HepG2 (cell line): ENCODE results near the gene CHST12. TPM values are rescaled to one million over a fixed set of nuclear protein-coding genes. Genes with fewer than 3 reads are reported as not detected.
A peak's percentile ranks its signal among the peaks of the same experiment; 100 is the strongest.

ENCODE experiments used
- ARHGAP35 ChIP-seq: sonication (generic); formaldehyde crosslinking; IDR thresholded peaks from 2 replicates; pipeline ENCODE4 v1.9.0; 2022; ENCODE audit warnings: mild to moderate bottlenecking, inconsistent platforms, moderate library complexity, missing genetic modification reagents, borderline replicate concordance
- ATF1 ChIP-seq: IDR thresholded peaks from 2 replicates; pipeline ENCODE4 v1.6.1; 2016; ENCODE audit warnings: mild to moderate bottlenecking, control low read depth
- JARID2 ChIP-seq: sonication (generic); formaldehyde crosslinking; IDR thresholded peaks from 2 replicates; pipeline ENCODE4 v1.8.1; 2023; ENCODE audit warnings: missing genetic modification reagents, inconsistent platforms; ENCODE audit not compliant: insufficient replicate concordance
- MIER3 ChIP-seq: IDR thresholded peaks from 2 replicates; pipeline ENCODE4 v1.6.1; 2016; ENCODE audit warnings: missing compliant biosample characterization, borderline replicate concordance
- TAF15 ChIP-seq: fragments of 200-400 bp; formaldehyde crosslinking; IDR thresholded peaks from one replicate; pipeline ENCODE4 v1.6.1; 2018; ENCODE audit warnings: mild to moderate bottlenecking, low read depth, low read length; ENCODE audit not compliant: poor library complexity, severe bottlenecking
- TEAD3 ChIP-seq: optimal IDR thresholded peaks from 2 replicates; pipeline ENCODE3; 2016; ENCODE audit warnings: borderline replicate concordance
- ZNF530 ChIP-seq: sonication (generic); formaldehyde crosslinking; IDR thresholded peaks from 2 replicates; pipeline ENCODE4 v1.5.0; 2020; ENCODE audit warnings: low read depth, mild to moderate bottlenecking, missing genetic modification reagents
- ZNF569 ChIP-seq: sonication (generic); formaldehyde crosslinking; IDR thresholded peaks from 2 replicates; pipeline ENCODE4 v1.5.0; 2020; ENCODE audit warnings: mild to moderate bottlenecking, missing genetic modification reagents, moderate library complexity, borderline replicate concordance
- ZNF891 ChIP-seq: sonication (generic); formaldehyde crosslinking; IDR thresholded peaks from 2 replicates; pipeline ENCODE4 v1.5.0; 2020; ENCODE audit warnings: mild to moderate bottlenecking, missing genetic modification reagents
- ZSCAN9 ChIP-seq: IDR thresholded peaks from 2 replicates; pipeline ENCODE4 v1.6.1; 2016; ENCODE audit warnings: borderline replicate concordance
- polyA plus RNA-seq, 8 experiments: library from polyadenylated mRNA; depleted of rRNA in 3 of 8; stranded (reverse) in 7 of 8; unstranded in 1 of 8; fragments of >200 nt; fragmentation: Illumina TruSeq in 4 of 8; extraction: Trizol in 4 of 8; gene quantifications; 2 replicates each; pipeline versions ENCODE4 v1.2.1 to v1.2.3, GENCODE V29; 2011 to 2016; ENCODE audit warnings: low read depth in 4 of 8, missing spikeins in 1 of 8, mixed read lengths in 1 of 8; ENCODE audit not compliant: insufficient read depth in 1 of 8
- total RNA-seq, 5 experiments: library from RNA; depleted of rRNA; stranded (reverse); fragments of >200 nt; fragmentation: Illumina TruSeq; extraction: Trizol; gene quantifications; 2 replicates each; pipeline ENCODE4 v1.2.3, GENCODE V29; 2016; ENCODE audit warnings: low read depth in 1 of 5
- TF ChIP-seq, protein P1 (sequence below): sonication (generic); formaldehyde crosslinking; IDR thresholded peaks from 2 replicates; pipeline ENCODE4 v1.5.1; 2020; ENCODE audit warnings: missing genetic modification reagents, mild to moderate bottlenecking, borderline replicate concordance
- TF ChIP-seq, protein P2 (sequence below): sonication (generic); formaldehyde crosslinking; IDR thresholded peaks from 2 replicates; pipeline ENCODE4 v1.4.0; 2020; ENCODE audit warnings: missing genetic modification reagents
- TF ChIP-seq, protein P3 (sequence below): sonication (generic); formaldehyde crosslinking; IDR thresholded peaks from 2 replicates; pipeline ENCODE4 v1.5.0; 2020; ENCODE audit warnings: mild to moderate bottlenecking, missing genetic modification reagents, borderline replicate concordance
- TF ChIP-seq, protein P4 (sequence below): sonication (generic); formaldehyde crosslinking; IDR thresholded peaks from 2 replicates; pipeline ENCODE4 v1.5.0; 2020; ENCODE audit warnings: missing genetic modification reagents
- TF ChIP-seq, protein P5 (sequence below): IDR thresholded peaks from 2 replicates; pipeline ENCODE4 v1.6.1; 2016; ENCODE audit warnings: missing genetic modification reagents, missing compliant biosample characterization

Gene CHST12
- total and polyA plus RNA-seq, 2 of the 13 experiments (the other 11 are each of a cell fraction or from before 2014, with no cell fraction given): 6.4 to 15.8 TPM

DNA sequence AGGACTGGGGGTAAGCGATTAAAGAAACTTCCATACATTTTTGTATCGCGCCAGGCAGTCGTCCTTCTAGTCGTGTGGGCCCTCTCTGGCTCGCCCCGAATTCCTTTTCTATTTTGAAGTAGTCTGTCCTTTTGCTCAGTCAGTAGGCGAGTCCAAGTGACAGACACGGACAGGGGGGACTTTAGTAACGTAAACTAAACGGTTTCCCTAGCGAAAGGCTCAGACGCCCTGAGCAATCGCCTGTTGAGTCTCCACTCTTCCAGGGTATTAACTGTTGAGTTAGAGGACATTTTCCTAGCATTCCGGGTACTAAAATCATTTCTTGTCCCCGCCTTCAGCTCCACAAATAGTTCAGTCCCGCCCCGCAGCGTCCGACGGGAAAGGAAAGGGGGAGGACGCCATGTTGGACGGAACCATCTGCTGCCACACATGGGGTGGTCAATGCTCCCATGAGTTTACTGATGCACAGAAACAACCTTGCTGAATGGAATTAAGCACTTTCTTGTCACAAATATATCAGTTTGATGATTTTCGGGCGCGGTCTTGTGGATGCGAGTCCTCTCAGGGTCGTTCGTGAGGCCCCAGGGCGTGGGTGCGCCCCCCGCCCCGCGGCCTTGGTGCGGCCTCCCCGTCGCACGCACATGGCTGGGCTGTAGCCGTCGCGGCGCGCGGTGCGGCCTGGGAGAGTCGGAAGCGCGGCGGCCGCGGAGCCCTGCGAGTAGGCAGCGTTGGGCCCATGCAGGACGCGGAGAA, 49.0 kb upstream of the CHST12 start, which contains the start of gene EIF3B (continued):
- TF ChIP-seq, protein P1, sequence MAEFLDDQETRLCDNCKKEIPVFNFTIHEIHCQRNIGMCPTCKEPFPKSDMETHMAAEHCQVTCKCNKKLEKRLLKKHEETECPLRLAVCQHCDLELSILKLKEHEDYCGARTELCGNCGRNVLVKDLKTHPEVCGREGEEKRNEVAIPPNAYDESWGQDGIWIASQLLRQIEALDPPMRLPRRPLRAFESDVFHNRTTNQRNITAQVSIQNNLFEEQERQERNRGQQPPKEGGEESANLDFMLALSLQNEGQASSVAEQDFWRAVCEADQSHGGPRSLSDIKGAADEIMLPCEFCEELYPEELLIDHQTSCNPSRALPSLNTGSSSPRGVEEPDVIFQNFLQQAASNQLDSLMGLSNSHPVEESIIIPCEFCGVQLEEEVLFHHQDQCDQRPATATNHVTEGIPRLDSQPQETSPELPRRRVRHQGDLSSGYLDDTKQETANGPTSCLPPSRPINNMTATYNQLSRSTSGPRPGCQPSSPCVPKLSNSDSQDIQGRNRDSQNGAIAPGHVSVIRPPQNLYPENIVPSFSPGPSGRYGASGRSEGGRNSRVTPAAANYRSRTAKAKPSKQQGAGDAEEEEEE (CRISPR knock-in tag): no peak
- peak; percentile 84; the same call in 1 of the 2 replicates for TF ChIP-seq ZNF569 (CRISPR knock-in tag)
- TF ChIP-seq ZNF891 (CRISPR knock-in tag): no peak
- TF ChIP-seq, protein P2, sequence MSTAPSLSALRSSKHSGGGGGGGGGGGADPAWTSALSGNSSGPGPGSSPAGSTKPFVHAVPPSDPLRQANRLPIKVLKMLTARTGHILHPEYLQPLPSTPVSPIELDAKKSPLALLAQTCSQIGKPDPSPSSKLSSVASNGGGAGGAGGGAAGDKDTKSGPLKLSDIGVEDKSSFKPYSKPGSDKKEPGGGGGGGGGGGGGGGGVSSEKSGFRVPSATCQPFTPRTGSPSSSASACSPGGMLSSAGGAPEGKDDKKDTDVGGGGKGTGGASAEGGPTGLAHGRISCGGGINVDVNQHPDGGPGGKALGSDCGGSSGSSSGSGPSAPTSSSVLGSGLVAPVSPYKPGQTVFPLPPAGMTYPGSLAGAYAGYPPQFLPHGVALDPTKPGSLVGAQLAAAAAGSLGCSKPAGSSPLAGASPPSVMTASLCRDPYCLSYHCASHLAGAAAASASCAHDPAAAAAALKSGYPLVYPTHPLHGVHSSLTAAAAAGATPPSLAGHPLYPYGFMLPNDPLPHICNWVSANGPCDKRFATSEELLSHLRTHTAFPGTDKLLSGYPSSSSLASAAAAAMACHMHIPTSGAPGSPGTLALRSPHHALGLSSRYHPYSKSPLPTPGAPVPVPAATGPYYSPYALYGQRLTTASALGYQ (CRISPR knock-in tag): no peak
- TF ChIP-seq, protein P3, sequence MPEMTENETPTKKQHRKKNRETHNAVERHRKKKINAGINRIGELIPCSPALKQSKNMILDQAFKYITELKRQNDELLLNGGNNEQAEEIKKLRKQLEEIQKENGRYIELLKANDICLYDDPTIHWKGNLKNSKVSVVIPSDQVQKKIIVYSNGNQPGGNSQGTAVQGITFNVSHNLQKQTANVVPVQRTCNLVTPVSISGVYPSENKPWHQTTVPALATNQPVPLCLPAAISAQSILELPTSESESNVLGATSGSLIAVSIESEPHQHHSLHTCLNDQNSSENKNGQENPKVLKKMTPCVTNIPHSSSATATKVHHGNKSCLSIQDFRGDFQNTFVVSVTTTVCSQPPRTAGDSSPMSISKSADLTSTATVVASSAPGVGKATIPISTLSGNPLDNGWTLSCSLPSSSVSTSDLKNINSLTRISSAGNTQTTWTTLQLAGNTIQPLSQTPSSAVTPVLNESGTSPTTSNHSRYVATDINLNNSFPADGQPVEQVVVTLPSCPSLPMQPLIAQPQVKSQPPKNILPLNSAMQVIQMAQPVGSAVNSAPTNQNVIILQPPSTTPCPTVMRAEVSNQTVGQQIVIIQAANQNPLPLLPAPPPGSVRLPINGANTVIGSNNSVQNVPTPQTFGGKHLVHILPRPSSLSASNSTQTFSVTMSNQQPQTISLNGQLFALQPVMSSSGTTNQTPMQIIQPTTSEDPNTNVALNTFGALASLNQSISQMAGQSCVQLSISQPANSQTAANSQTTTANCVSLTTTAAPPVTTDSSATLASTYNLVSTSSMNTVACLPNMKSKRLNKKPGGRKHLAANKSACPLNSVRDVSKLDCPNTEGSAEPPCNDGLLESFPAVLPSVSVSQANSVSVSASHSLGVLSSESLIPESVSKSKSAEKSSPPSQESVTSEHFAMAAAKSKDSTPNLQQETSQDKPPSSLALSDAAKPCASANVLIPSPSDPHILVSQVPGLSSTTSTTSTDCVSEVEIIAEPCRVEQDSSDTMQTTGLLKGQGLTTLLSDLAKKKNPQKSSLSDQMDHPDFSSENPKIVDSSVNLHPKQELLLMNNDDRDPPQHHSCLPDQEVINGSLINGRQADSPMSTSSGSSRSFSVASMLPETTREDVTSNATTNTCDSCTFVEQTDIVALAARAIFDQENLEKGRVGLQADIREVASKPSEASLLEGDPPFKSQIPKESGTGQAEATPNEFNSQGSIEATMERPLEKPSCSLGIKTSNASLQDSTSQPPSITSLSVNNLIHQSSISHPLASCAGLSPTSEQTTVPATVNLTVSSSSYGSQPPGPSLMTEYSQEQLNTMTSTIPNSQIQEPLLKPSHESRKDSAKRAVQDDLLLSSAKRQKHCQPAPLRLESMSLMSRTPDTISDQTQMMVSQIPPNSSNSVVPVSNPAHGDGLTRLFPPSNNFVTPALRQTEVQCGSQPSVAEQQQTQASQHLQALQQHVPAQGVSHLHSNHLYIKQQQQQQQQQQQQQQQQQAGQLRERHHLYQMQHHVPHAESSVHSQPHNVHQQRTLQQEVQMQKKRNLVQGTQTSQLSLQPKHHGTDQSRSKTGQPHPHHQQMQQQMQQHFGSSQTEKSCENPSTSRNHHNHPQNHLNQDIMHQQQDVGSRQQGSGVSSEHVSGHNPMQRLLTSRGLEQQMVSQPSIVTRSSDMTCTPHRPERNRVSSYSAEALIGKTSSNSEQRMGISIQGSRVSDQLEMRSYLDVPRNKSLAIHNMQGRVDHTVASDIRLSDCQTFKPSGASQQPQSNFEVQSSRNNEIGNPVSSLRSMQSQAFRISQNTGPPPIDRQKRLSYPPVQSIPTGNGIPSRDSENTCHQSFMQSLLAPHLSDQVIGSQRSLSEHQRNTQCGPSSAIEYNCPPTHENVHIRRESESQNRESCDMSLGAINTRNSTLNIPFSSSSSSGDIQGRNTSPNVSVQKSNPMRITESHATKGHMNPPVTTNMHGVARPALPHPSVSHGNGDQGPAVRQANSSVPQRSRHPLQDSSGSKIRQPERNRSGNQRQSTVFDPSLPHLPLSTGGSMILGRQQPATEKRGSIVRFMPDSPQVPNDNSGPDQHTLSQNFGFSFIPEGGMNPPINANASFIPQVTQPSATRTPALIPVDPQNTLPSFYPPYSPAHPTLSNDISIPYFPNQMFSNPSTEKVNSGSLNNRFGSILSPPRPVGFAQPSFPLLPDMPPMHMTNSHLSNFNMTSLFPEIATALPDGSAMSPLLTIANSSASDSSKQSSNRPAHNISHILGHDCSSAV (CRISPR knock-in tag): no peak
- TF ChIP-seq TEAD3 (CRISPR knock-in tag): no peak
- TF ChIP-seq, protein P4, sequence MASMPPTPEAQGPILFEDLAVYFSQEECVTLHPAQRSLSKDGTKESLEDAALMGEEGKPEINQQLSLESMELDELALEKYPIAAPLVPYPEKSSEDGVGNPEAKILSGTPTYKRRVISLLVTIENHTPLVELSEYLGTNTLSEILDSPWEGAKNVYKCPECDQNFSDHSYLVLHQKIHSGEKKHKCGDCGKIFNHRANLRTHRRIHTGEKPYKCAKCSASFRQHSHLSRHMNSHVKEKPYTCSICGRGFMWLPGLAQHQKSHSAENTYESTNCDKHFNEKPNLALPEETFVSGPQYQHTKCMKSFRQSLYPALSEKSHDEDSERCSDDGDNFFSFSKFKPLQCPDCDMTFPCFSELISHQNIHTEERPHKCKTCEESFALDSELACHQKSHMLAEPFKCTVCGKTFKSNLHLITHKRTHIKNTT (CRISPR knock-in tag): no peak
- TF ChIP-seq ZNF530: no peak
- TF ChIP-seq ATF1 (CRISPR knock-in tag): peak; percentile 72
- TF ChIP-seq TAF15: no peak
- TF ChIP-seq JARID2 (CRISPR knock-in tag): no peak
- TF ChIP-seq, protein P5, sequence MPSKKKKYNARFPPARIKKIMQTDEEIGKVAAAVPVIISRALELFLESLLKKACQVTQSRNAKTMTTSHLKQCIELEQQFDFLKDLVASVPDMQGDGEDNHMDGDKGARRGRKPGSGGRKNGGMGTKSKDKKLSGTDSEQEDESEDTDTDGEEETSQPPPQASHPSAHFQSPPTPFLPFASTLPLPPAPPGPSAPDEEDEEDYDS (CRISPR knock-in tag): 0 out of 2 replicates have a peak, but pooled peaks have one; percentile 28
- TF ChIP-seq ZSCAN9 (CRISPR knock-in tag): no peak
- no peak for TF ChIP-seq MIER3 (CRISPR knock-in tag)
- peak; percentile 11; the same call in 1 of the 2 replicates for TF ChIP-seq ARHGAP35 (CRISPR knock-in tag)
